HG03432 (cell line): Measurements from ENCODE around the gene BIRC6.
"Not testable (repeated sequence)": the region's sequence is repeated elsewhere in the genome, so short reads cannot be mapped to it uniquely, and the experiment has no call there.

Source experiments
- ATAC-seq: cut with Tn5 transposase; IDR thresholded peaks from one replicate; pipeline ENCODE4 v1.9.1; 2021; ENCODE audit warnings: mild to moderate bottlenecking, moderate library complexity; ENCODE audit not compliant: unreplicated experiment

The BIRC6 gene

DNA sequence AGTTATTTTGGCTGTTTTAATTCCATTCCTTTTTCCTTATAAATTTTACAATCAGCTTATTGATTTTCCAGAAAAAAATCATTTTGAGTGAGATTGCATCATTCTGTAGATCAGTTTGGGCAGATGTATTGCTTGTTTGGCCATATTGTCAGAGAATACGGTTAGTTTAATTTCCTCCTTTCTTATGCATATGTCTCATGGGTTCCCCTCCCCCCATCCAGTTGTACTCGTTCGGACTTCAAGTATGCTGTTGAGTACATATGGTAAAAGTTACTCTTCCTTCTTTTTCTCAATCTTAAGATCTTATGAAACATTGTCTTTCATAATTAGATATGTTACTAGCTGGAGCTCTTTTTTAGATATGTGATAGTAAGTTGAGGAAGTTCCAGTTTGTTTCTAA, 139.8 kb downstream of the BIRC6 start:
- no peak for ATAC-seq

DNA sequence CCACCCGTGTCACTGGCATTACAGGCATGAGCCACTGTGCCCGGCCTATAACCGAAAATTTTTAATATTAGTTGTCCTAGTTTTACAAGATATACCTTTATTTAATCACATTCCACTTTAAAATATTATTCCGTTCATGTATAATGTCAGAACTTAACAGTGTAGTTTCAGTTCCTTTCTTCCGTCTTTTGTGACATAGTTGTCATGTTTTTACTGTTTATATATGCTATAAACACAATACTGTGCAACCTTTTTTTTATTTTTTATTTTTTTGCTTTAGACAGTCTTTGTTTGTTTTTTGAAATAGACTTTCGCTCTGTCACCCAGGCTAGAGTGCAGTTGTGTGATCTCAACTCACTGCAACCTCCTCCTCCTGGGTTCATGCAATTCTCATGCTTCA, 141.5 kb downstream of the BIRC6 start:
- no peak for ATAC-seq

DNA sequence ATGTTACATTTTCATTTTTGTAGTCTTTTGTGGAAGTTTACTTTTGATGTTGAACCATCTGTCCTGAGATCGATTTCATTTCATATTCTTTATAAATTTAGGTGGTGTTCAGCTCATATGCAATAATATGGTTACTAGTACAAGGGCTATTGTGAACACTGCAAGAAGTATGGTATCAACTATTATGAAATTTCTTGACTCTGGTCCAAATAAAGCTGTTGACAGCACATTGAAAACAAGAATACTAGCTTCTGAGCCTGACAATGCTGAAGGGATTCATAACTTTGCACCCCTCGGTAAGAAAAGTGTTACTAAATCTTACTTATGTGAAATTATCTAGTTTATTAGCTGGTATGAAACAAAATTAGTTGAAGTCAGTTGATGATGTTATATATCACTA, 146.1 kb downstream of the BIRC6 start:
- ATAC-seq: no peak

DNA sequence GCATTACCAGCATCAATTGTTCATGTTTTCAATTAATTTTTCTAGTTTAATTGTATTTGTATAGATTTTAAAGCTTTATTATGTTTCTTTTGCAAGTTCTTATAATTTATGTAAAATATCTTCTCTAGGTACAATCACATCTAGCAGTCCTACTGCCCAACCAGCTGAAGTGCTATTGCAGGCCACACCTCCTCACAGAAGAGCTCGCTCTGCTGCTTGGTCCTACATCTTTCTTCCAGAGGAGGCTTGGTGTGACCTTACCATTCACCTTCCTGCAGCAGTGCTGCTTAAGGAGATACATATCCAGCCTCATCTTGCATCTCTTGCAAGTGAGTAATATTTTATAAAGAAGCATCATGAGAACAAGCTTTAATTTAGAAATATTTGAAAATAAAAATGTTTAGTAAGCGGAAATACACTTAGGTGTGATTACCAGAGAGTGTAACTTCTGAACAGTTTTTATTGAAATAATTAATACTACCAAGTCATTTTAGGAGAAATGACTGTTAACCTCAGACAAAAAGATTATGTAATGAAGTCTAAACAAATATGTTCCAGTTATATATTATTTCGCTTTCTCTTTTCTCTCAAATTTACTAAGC, 148.2 kb downstream of the BIRC6 start:
- ATAC-seq: no peak

DNA sequence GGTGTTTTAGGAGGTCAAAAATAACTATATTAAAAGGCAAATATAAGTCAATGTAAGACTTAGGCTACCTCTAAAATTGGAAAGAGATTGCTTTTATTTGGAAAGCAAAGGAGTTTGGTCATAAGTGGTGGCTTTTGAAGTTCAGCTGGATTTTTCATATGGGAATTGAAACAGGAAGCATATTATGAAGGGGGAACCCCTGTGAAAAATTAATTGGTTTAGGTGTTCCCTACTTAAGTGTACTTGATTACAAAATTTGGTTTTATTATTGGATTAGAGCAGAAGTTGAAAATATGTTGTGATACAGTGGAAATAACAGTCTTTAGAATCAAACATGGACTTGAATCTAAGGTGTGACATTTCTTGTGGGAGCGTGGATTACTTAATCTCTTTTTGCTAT, 149.6 kb downstream of the BIRC6 start:
- no peak for ATAC-seq

DNA sequence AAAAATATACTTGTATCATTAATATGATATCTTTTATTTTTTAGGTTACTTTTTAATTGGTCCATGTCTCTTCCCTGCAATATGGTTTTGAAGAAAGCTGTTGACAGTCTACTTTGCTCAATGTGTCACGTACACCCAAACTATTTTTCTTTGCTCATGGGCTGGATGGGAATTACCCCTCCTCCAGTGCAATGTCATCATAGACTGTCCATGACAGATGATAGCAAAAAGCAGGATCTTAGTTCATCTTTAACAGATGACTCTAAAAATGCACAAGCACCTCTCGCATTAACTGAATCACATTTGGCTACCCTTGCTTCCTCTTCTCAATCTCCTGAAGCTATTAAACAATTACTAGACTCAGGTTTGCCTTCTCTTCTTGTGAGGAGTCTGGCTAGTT, 158.1 kb downstream of the BIRC6 start:
- no peak for ATAC-seq

DNA sequence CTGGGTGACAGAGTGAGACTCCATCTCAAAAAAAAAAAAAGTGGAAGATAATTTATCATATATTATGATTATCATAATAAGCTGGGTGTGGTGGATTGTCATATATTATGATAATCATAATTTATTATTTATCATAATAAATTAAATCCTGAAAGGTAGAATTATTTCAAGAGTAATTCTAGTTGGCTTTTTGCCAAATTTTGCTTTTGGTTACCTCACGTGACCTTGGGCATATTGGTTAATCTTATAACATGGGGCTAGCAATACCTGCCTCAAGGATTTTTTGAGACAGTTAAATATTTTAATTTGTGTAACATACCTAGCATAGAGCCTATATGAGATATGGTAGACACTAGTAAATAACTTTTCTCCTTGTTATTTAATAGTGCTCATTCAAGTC, 159.7 kb downstream of the BIRC6 start:
- ATAC-seq: no peak

DNA sequence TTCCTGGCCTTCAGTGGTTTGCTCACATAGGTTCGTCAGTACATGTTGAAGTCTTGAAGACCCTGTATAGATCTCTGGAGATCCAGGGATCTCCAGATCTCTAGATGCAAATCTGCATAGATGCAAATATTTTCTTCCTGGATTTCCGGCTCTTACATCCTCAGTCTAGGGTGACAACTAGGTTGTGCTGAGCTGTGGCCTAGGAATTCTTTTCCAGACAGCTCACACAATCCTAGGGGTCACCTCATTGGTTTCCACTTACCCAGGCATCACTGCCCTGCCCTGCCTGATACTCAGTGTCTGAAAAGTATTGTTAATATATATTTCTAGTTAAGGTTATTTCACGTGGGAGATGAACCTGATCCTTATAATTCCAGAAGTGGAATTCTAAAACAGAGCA, 165.9 kb downstream of the BIRC6 start:
- ATAC-seq: no peak

DNA sequence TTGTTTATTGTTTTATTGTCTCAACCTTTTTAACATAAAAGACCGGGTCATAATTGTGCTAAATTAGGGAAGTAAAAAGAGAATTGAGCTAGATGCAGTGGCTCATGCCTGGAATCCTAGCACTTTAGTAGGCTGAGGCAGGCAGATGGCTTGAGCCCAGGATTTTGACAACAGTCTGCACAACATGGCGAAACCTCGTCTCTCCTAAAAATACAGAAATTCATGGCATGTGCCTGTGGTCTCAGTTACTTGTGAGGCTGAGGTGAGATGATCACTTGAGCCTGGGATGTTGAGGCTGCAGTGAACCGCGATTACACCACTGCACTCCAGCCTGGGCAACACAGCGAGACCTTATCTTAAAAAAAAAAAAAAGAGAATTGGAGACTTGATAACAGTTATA, 166.9 kb downstream of the BIRC6 start:
- ATAC-seq: no peak

DNA sequence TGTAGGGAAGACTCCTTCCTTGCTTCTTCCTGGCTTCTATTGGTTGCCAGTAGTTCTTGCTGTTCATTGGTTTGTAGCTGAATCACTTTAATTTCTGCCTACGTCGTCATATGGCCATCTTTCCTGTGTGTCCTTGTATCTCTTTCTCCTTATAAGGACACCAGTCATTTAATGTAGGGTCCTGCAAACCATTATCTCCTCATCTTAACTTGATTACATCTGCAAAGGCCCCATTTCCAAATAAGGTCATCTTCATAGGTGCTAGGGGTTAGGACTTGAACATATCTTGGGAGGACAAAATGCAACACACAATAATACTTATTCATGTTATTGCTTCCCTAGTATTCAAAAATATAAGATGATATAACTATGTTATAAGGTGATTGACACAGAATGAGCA, 175.5 kb downstream of the BIRC6 start:
- ATAC-seq: no peak

DNA sequence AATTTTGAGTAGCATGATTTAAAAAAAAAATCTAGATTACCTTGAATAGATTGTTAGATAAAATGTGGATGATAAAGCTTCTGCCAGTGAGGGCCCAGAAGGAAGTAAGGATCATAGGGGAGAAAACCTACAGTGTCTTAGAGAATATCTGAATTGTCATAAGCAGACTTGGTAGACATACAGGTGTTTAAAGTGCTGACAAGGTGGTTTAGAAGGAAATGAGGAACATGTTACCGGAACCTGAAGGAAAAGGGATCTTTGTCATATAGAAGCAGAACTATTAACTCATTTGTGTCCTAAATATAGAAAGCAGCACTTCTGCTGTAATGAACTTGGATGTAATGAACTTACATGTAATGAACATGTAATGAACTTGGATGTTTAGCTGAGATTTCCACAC, 176.1 kb downstream of the BIRC6 start:
- no peak for ATAC-seq

DNA sequence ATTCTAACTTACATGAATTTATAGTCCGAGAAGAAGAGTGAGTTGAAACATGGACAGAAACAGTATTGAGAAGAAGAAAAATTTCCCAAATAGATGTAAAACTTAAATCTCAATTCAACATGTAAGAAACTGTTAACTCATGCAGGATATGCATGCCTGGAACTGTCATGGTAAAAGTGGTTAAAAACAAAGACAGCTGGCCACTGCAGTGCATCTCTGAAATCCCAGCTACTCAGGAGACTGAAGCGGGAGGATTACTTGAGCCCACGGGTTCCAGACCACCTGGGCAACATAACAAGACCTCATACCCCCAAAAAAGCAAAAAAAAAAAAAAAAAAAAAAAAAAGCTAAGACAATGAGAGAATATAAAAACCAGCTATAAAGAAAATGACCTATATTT, 178.0 kb downstream of the BIRC6 start:
- ATAC-seq: no peak

DNA sequence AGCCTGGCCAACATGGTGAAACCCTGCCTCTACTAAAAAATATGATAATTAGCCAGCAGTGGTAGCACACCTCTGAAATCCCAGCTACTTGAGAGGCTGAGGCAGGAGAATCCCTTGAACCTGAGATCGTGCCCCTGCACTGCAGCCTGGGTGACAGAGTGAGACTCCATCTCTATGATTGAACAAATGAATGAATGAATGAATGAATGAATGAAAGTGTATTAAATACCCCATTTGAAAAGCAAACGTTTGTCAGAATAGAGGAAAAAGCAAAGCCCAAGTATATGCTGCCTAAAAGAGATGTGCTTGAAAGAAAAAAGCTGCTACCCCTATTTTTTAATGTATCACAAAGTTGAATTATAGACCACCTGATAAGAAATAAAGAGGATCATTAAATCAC, 181.9 kb downstream of the BIRC6 start:
- no peak for ATAC-seq

DNA sequence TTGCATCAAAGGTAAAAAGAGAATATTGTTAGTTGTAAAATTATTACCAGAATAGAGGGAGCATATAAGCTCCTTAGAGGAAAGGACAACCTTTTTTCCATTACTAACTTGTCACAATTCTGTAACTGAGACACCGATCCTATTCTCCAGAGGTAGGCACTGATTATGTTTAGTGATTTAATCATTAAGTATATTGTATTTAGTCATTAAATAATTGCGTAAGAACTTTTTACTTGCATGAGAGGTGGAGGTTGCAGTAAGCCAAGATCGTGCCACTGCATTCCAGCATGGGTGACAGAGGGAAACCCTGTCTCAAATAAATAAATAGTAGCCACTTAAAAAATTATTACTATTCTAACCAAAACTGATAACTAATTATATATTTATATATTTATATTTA, 195.7 kb downstream of the BIRC6 start:
- not testable (repeated sequence) for ATAC-seq

DNA sequence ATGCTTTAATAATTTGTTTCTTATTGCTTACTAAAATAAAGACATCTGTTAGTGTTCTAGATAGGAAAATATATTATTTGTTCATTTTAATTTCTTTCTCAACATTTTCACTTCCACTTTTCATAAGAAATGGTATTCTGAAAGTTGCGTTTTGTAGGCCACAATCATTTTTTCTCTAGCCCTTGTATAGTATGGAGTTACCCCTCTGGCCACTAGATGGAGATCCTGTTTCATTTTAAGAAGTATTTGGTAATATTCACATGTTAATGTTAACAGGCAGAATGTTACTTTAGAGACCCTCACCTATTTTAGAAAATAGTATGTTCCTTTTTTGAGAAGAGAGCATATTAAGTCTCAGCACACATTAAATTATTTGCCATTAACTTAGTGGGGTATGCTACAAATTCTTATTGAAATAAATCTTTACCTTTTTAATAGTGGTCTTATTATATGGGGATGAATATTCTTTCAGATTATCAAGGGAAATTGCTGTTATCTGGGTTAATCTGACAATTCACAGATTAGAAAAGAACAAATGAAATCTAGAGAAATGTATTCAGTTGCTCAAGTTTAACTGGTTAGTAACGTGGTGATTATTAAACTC, 197.1 kb downstream of the BIRC6 start:
- peak; percentile 90 for ATAC-seq

DNA sequence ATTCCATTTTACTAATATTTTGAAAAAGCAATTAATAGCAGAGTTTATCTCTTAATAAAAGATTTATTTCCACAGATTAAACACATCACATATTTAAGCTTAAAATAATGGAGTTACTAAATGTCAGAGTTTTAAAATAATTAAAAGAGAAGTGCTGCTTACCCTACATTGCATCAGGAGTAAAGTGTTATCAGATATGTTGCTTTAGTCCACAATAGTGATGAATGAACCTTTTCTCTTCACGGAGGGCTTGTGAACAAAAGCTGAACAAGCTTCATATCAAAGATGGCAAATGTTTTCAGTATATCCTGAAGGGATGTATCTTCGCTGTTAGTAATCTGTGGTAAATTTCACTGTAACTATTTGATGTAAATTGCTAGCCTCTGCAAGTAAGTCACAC, 201.7 kb downstream of the BIRC6 start:
- no peak for ATAC-seq

DNA sequence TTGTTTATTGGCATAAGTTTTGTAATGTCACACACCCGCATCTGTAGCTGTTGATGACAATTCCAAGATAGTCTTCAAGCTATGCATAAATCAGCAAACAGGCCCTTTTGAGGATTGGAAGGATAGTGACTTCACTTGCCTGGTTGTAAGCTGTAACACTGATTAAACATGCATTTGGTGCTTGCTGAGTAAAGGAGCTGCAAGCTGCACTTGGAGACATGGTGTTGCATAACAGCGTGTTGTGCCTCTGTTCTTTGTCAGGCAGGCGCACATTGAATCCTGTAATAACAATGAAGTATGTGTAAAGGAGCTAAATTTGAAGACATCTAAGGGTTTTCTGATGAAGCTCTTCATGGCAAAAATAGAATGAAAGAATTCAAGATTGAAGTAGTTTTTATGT, 202.3 kb downstream of the BIRC6 start:
- no peak for ATAC-seq

DNA sequence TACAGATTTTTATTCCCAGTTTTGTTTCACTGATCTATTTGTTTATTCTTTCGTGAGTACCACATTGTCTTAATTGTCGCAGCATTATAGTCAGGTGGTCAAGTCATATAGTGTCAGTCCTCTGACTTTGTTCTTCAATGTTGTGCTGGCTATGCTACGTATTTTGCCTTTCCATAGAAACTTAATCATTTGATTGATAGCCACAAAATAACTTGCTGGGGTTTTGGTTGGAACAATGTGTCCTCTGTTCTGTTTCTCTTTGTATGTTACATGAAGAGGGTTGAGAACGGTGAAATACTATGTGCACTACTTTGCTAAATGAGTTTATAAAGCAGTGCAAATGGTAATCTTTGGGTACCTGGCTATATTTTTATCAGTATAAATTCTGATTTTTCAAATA, 206.1 kb downstream of the BIRC6 start:
- no peak for ATAC-seq

DNA sequence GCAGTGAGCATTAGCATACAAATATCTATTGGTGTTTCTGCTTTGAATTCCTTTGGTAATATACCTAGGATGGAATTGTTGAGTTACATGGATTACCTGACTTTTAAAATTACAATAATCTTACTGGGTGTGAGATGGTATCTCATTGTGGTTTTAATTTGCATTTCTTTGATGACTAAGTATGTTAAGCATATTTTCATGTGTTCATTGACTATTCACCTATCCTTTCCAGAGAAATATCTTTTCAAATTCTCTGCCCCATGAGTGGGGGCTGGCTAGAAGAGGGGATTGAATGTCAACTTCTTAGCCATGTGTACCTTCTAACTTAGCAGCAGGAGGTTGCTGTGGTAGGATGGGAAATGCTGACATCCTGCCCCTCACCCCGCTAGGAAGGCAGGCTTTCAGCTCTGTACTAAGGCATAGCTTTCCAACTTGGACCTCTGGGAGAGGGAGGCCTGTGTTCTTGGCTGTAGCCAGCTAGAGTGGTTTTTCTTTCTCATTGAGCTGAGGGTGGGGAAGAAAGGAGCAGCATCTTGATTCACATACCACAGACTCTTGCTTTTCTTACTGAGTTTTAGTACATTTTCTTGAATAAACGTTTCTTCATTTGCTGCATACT, 207.7 kb downstream of the BIRC6 start:
- ATAC-seq: no peak

DNA sequence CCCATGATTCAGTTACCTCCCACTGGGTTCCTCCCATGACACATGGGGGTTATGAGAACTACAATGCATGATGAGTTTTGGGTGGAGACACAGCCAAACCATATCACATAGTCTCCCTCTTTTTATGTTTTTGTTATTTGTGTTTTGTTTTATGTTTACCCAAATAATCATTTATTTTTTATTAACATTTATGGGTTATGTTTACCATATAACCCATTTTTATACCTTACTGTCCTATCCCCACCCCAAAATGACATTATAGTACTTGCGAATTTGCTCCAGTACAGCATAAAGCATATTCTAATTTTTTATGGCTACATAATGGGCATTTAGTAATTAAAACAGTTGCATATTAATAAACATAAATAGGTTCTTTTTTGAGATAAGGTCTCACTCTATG, 209.1 kb downstream of the BIRC6 start:
- ATAC-seq: no peak

DNA sequence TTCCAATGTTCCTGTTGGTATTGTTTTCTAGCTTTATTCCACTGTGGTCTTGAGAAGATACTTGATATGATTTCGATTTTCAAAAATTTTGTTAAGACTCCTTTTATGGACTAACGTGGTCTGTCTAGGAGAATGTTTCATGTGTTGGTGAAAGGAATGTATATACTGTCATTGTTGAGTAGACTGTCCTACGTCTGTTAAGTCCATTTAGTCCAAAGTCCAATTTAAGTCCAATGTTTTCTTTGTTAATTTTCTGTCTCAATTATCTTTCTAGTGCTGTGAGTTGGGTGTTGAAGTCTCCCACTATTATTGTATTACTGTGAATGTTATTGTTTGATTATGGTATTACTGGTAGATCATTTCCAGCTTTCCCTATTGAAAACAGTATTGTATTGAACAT, 215.2 kb downstream of the BIRC6 start:
- no peak for ATAC-seq

DNA sequence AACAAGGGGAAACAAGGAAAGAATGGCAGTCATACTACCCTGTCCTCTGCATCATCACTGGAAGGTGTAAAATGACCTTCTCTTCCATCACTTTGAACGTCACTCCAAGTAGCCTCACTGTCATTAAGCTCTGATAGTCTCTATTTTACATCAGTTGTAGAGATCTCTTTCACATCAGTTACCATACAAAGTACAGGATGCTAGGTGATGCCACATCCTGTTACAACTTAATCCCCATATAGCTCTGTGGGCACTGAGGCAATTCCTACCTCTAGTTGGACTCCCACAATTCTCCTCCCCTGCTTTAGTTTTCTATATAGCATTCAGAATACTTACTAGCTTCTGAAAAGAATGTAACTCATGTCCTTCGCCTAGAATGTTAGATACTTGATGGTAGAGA, 215.9 kb downstream of the BIRC6 start:
- no peak for ATAC-seq
